ENCODE results near the gene FXR2. TPM values are rescaled to one million over a fixed set of nuclear protein-coding genes. Genes with fewer than 3 reads are reported as not detected.
A peak's percentile ranks its signal among the peaks of the same experiment; 100 is the strongest.

FXR2 gene
- total and polyA plus RNA-seq, 2 donors (not counting 3 experiments of a cell fraction or from before 2014, with no cell fraction given): 40.1 to 48.9 TPM

DNA sequence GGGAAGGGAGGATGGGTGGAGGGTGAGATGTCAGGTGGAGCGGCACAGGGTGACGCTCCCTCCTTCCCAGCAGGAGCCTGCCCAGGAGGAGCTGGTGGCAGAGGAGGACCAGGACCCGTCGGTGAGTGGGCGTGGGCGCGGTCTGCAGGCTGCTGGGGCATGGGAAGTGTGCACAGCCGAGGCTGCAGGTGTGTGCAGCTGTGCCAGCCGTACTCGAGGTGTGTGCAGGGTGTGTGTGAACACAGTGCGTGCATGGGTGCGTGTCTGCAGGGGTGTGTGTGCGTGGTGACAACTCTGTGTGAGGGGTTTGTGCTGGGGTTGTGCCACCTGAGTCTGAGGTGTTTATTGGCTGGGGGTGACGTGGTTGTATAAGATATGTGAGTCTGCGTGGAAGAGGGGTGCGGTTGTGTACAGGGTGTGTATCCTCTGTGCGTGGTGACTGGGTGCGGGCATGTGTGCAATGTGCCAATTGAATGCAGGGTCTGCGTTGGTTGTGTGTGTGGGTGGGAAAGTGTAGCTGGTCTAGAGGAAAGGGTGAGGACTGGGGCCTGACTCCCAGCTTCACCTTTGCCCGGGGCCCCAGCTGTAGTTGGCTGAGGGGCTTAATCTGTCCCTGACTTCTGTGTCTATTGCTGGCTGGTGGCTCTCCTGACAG, 65.2 kb downstream of the FXR2 start:
- TF ChIP-seq, protein P1, sequence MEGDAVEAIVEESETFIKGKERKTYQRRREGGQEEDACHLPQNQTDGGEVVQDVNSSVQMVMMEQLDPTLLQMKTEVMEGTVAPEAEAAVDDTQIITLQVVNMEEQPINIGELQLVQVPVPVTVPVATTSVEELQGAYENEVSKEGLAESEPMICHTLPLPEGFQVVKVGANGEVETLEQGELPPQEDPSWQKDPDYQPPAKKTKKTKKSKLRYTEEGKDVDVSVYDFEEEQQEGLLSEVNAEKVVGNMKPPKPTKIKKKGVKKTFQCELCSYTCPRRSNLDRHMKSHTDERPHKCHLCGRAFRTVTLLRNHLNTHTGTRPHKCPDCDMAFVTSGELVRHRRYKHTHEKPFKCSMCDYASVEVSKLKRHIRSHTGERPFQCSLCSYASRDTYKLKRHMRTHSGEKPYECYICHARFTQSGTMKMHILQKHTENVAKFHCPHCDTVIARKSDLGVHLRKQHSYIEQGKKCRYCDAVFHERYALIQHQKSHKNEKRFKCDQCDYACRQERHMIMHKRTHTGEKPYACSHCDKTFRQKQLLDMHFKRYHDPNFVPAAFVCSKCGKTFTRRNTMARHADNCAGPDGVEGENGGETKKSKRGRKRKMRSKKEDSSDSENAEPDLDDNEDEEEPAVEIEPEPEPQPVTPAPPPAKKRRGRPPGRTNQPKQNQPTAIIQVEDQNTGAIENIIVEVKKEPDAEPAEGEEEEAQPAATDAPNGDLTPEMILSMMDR (IDR thresholded peaks at IDR 0.05; ENCODE audit: extremely low read depth in 1 of 2, insufficient read depth in 1 of 2, low read depth in 1 of 2, low read length in 2 of 2): no peak
- TF ChIP-seq, protein P2, sequence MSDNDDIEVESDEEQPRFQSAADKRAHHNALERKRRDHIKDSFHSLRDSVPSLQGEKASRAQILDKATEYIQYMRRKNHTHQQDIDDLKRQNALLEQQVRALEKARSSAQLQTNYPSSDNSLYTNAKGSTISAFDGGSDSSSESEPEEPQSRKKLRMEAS (IDR thresholded peaks at IDR 0.05; ENCODE audit: insufficient read depth, insufficient read length): no peak
- TF ChIP-seq FOS (IDR thresholded peaks at IDR 0.05; ENCODE audit: borderline replicate concordance, insufficient read depth, low read length): no peak
- TF ChIP-seq JUN (IDR thresholded peaks at IDR 0.05; ENCODE audit: borderline replicate concordance, insufficient read depth, insufficient read length, low read depth): no peak
- no peak for TF ChIP-seq GATA2 (IDR thresholded peaks at IDR 0.05; ENCODE audit: insufficient read depth, insufficient read length, low read depth, low read length)
- TF ChIP-seq POLR2AphosphoS5 (IDR thresholded peaks at IDR 0.05; ENCODE audit: insufficient read depth, low read depth, low read length): no peak
- no peak for TF ChIP-seq MYC (IDR thresholded peaks at IDR 0.05; ENCODE audit: low read depth, low read length)
- no peak for TF ChIP-seq POLR2A (IDR thresholded peaks at IDR 0.05; ENCODE audit: low read depth, low read length)
- TF ChIP-seq EZH2 (IDR thresholded peaks at IDR 0.05; ENCODE audit: borderline replicate concordance, low read depth, low read length, severe bottlenecking): no peak
- Histone ChIP-seq H3K4me2 (ENCODE audit: insufficient read depth, low read length) (peak overlapping the region; percentile 7), H2AFZ (ENCODE audit: low read depth, low read length) (peak overlapping the region; percentile 68), H3K36me3 (ENCODE audit: control insufficient read depth in 2 of 2, extremely low read depth in 1 of 2, insufficient read depth in 2 of 2, low read length in 2 of 2) (no peaks in the 10 kb centered on the region), H4K20me1 (replicated peaks; ENCODE audit: control insufficient read depth, extremely low read depth, insufficient read depth, low read length) (no peaks in the 10 kb centered on the region), H3K27me3 (ENCODE audit: control insufficient read depth in 2 of 2, insufficient read depth in 2 of 2, low read length in 2 of 2) (no peaks in the 10 kb centered on the region), H3K9ac (replicated peaks; ENCODE audit: extremely low read depth, insufficient read depth, low read length) (peak overlapping the region; percentile 49), H3K4me3 (replicated peaks in 1 of 3; ENCODE audit: insufficient read depth in 1 of 3, low read depth in 1 of 3, low read length in 3 of 3) (peak overlapping the region; percentile 24 to 40 (median 26)), H3K9me3 (replicated peaks; ENCODE audit: control insufficient read depth, insufficient read depth, low read length) (no peaks in the 10 kb centered on the region), H3K27ac (ENCODE audit: insufficient read depth, low read depth, low read length) (no peak overlapping the region), H3K79me2 (ENCODE audit: control insufficient read depth, insufficient read depth, low read length) (no peaks in the 10 kb centered on the region), H3K9me1 (replicated peaks; ENCODE audit: control insufficient read depth, extremely low read depth, insufficient read depth, low read length) (no peaks in the 10 kb centered on the region), H3K4me1 (ENCODE audit: control insufficient read depth, extremely low read depth, insufficient read depth, low read length) (peaks cover 10% of the 10 kb centered on the region)
- no TSS peak for BruUV-seq (replicated peaks)
- no peak for FAIRE-seq
- no peak for DNase-seq (ENCODE audit: low read depth, low spot score)
- intact Hi-C loops (cut with micrococcal nuclease) (no loop called here), dilution Hi-C loops (cut with MboI; ENCODE audit: extremely low pct_ligation_motif_present, low sequenced_read_pairs) (no loop called here)
- POLR2A ChIA-PET: no interaction called here
- CTCF ChIA-PET: interaction anchor here (0.6 to 5.1 kb wide), 5 partner anchors 9 to 35 kb away, joined by 3 to 32 read pairs (median 4); partner anchors contain the start of gene TNFSF13

Measured in endothelial cell of umbilical vein (primary cell).